Neuronal stem cell (in vitro differentiated cells): ENCODE results near the gene GALNT12. TPM values are rescaled to one million over a fixed set of nuclear protein-coding genes. Genes with fewer than 3 reads are reported as not detected.

ENCODE experiments used
- DNase-seq: peaks from one replicate; pipeline ENCODE4 v3.0.0-alpha.2; 2013; ENCODE audit warnings: low spot score
- H2AFZ ChIP-seq: one replicate; pipeline ENCODE4 v1.6.1; 2013; ENCODE audit warnings: mild to moderate bottlenecking, low read length, inconsistent platforms
- H2AK5ac ChIP-seq: 2 replicates; pipeline ENCODE4 v1.6.1; 2013; ENCODE audit warnings: low read depth, mild to moderate bottlenecking, inconsistent platforms, low read length, moderate library complexity, mixed read lengths
- H2BK120ac ChIP-seq: 2 replicates; pipeline ENCODE4 v1.6.1; 2013; ENCODE audit warnings: low read depth, mild to moderate bottlenecking, inconsistent platforms, low read length, moderate library complexity, mixed read lengths
- H2BK12ac ChIP-seq: one replicate; pipeline ENCODE4 v1.6.1; 2013; ENCODE audit warnings: low read length, inconsistent platforms
- H2BK15ac ChIP-seq: 2 replicates; pipeline ENCODE4 v1.6.1; 2013; ENCODE audit warnings: mild to moderate bottlenecking, low read length, inconsistent platforms, mixed read lengths
- H2BK5ac ChIP-seq: one replicate; pipeline ENCODE4 v1.6.1; 2013; ENCODE audit warnings: inconsistent platforms, mild to moderate bottlenecking, low read length, moderate library complexity
- H3K14ac ChIP-seq: one replicate; pipeline ENCODE4 v1.6.1; 2013; ENCODE audit warnings: low read length, inconsistent platforms
- H3K18ac ChIP-seq: 2 replicates; pipeline ENCODE4 v1.6.1; 2013; ENCODE audit warnings: low read length, inconsistent platforms
- H3K23ac ChIP-seq: 2 replicates; pipeline ENCODE4 v1.6.1; 2013; ENCODE audit warnings: low read depth, mild to moderate bottlenecking, mixed read lengths, low read length, inconsistent platforms; ENCODE audit not compliant: poor library complexity
- H3K27ac ChIP-seq: replicated peaks from 3 replicates; pipeline ENCODE4 v1.5.1; 2013; ENCODE audit warnings: low read length, inconsistent platforms
- H3K27me3 ChIP-seq, 3 experiments: 2 replicates each; pipeline ENCODE4 v1.6.1; 2013; ENCODE audit warnings: low read length in 3 of 3, mild to moderate bottlenecking in 2 of 3, inconsistent platforms in 1 of 3, low read depth in 1 of 3, mixed read lengths in 1 of 3, moderate library complexity in 1 of 3; ENCODE audit not compliant: control insufficient read depth in 3 of 3, insufficient read depth in 3 of 3
- H3K36me3 ChIP-seq, 2 donors: replicated peaks in 1 of 2; 2 replicates each; pipeline ENCODE4 v1.6.1; 2013; ENCODE audit warnings: low read length in 2 of 2; ENCODE audit not compliant: control insufficient read depth in 2 of 2, insufficient read depth in 2 of 2
- H3K4ac ChIP-seq: 2 replicates; pipeline ENCODE4 v1.6.1; 2013; ENCODE audit warnings: inconsistent platforms, mild to moderate bottlenecking, low read length, moderate library complexity
- H3K4me1 ChIP-seq, 2 donors: 1 replicate in 1 of 2; 2 replicates in 1 of 2; pipeline ENCODE4 v1.6.1; 2013; ENCODE audit warnings: low read length in 2 of 2, low read depth in 1 of 2; ENCODE audit not compliant: control insufficient read depth in 2 of 2, insufficient read depth in 1 of 2
- H3K4me2 ChIP-seq: one replicate; pipeline ENCODE4 v1.6.1; 2013; ENCODE audit warnings: mild to moderate bottlenecking, low read length, inconsistent platforms; ENCODE audit not compliant: insufficient read depth, poor library complexity, severe bottlenecking
- H3K4me3 ChIP-seq, 2 donors: 2 replicates each; pipeline ENCODE4 v1.5.1; 2013; ENCODE audit warnings: low read length in 2 of 2, mild to moderate bottlenecking in 2 of 2, inconsistent platforms in 1 of 2, moderate library complexity in 1 of 2
- H3K79me1 ChIP-seq: one replicate; pipeline ENCODE4 v1.6.1; 2013; ENCODE audit warnings: low read depth, mild to moderate bottlenecking, inconsistent platforms, low read length, moderate library complexity
- H3K9ac ChIP-seq: one replicate; pipeline ENCODE4 v1.6.1; 2013; ENCODE audit warnings: mild to moderate bottlenecking, low read depth, low read length, inconsistent platforms; ENCODE audit not compliant: poor library complexity
- H3K9me3 ChIP-seq, 2 donors: replicated peaks in 1 of 2; 2 replicates each; pipeline versions ENCODE3 to v1.6.1; 2013; ENCODE audit warnings: low read length in 2 of 2, mild to moderate bottlenecking in 2 of 2, inconsistent platforms in 1 of 2, low read depth in 1 of 2, mixed read lengths in 1 of 2, moderate library complexity in 1 of 2; ENCODE audit not compliant: control insufficient read depth in 2 of 2, insufficient read depth in 1 of 2
- H4K8ac ChIP-seq: one replicate; pipeline ENCODE4 v1.6.1; 2013; ENCODE audit warnings: low read depth, mild to moderate bottlenecking, inconsistent platforms, low read length, moderate library complexity
- H4K91ac ChIP-seq: one replicate; pipeline ENCODE4 v1.6.1; 2013; ENCODE audit warnings: low read length, low read depth, mild to moderate bottlenecking, inconsistent platforms; ENCODE audit not compliant: poor library complexity
- WGBS, 2 donors: extraction: QIAGEN DNeasy Blood & Tissue Kit; methylation state at CpG; one replicate each; pipeline ENCODE4 v1.1.7; 2013; ENCODE audit warnings: missing lambda C conversion rate in 2 of 2, mixed read lengths in 1 of 2; ENCODE audit not compliant: insufficient read length in 2 of 2, insufficient replicate concordance in 1 of 2; ENCODE audit errors: extremely low coverage in 2 of 2; 5-methylcytosine and 5-hydroxymethylcytosine counted together
- polyA plus RNA-seq, 2 experiments: library from polyadenylated mRNA; stranded (reverse); fragments of 200-250 nt; gene quantifications; one replicate each; pipeline ENCODE4 v1.2.3, GENCODE V29; 2013

GALNT12 gene, protein sequence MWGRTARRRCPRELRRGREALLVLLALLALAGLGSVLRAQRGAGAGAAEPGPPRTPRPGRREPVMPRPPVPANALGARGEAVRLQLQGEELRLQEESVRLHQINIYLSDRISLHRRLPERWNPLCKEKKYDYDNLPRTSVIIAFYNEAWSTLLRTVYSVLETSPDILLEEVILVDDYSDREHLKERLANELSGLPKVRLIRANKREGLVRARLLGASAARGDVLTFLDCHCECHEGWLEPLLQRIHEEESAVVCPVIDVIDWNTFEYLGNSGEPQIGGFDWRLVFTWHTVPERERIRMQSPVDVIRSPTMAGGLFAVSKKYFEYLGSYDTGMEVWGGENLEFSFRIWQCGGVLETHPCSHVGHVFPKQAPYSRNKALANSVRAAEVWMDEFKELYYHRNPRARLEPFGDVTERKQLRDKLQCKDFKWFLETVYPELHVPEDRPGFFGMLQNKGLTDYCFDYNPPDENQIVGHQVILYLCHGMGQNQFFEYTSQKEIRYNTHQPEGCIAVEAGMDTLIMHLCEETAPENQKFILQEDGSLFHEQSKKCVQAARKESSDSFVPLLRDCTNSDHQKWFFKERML
- polyA plus RNA-seq (2013, experiment 1 of 2), result 18.8 TPM
- 18.5 TPM for polyA plus RNA-seq (2013, experiment 2 of 2)

DNA sequence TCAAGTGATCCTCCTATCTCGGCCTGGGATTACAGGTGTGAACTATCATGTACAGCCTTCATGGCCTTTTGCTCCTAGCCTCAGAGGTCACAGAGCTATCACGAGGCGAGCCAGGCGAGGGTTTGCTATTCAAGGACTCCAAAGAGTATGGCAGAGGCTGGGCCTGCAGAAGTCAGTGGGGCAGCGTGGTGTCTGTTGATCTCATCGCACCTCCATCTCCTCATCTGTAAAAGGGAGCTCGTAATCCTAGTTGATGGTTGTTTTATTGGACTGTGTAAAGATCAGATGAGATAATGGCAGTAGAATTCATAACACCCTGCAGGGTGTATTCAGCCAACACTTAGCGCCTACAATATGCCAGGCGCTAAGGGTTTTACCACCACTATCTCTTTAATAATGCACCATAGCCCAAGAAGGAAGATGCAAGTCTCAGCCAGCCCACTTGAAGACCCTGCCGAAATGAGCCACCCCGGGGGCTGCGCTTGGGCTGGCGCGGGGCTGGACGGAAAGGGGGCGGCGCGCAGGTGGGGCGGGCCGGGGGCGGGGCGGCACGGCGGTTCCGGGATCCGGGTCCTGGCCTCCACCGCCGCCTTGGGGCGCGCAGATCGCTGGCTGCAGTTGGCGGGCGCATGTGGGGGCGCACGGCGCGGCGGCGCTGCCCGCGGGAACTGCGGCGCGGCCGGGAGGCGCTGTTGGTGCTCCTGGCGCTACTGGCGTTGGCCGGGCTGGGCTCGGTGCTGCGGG lies at the start of gene GALNT12:
TSS of gene GALNT12 (plus strand) at position 601 of the 744 bp plus-strand sequence. CDS start at position 630, 29 bp downstream.
- Histone ChIP-seq H3K4me1 (peaks cover 16 to 21% of the 10 kb centered on the region in 2 donors), H3K36me3 (no peaks in the 10 kb centered on the region), H4K91ac (no peak within 1 kb of the TSS), H3K9me3 (no peaks in the 10 kb centered on the region), H2BK120ac (no peak within 1 kb of the TSS), H3K27me3 (peaks cover 0 to 66% (median 0%) of the 10 kb centered on the region in 3 experiments), H3K4me3 (peak within 1 kb of the TSS; percentile 54 to 89), H3K27ac (no peak within 1 kb of the TSS), H2AFZ (peak within 1 kb of the TSS; percentile 93), H4K8ac (peak within 1 kb of the TSS; percentile 66), H2AK5ac (peak within 1 kb of the TSS; percentile 30), H2BK5ac (no peak within 1 kb of the TSS), H3K23ac (peak within 1 kb of the TSS; percentile 62), H3K4ac (no peak within 1 kb of the TSS), H3K79me1 (no peaks in the 10 kb centered on the region), H3K4me2 (peak within 1 kb of the TSS; percentile 95), H3K9ac (peak within 1 kb of the TSS; percentile 90), H2BK12ac (no peak within 1 kb of the TSS), H3K14ac (peak within 1 kb of the TSS; percentile 42), H2BK15ac (no peak within 1 kb of the TSS), H3K18ac (peak within 1 kb of the TSS; percentile 95)
- no CpG with 5 or more reads among the region's 51 CpGs for WGBS, 2 donors
- DNase-seq, result no peak

DNA sequence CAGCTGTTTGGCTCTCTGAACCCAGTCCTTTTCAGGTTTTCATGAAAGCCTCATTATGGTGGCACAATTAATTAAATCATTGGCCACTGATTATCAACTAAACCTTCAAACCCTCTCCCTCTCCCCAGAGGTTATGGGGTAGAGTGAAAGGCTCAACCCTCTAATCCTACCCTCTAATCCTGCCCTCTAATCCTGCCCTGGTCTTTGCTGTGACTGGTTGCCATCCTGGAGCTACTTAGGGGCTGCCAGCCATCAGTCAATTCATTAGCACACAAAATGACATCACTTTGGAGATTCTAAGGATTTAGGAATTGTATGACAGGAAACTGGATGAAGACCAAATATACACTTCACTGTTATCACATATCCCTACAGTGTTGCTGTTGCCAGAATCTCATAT lies 47.2 kb upstream of the GALNT12 start:
- Histone ChIP-seq H3K14ac (no peak overlapping the region), H3K27me3 (no peaks in the 10 kb centered on the region), H4K8ac (no peak overlapping the region), H3K9ac (no peak overlapping the region), H4K91ac (no peak overlapping the region), H3K23ac (no peak overlapping the region), H3K4me1 (no peaks in the 10 kb centered on the region), H3K4me3 (no peak overlapping the region), H3K79me1 (no peaks in the 10 kb centered on the region), H3K9me3 (peaks cover 3 to 27% of the 10 kb centered on the region in 2 donors), H2BK15ac (no peak overlapping the region), H3K4ac (no peak overlapping the region), H2BK12ac (no peak overlapping the region), H2AK5ac (no peak overlapping the region), H2BK5ac (no peak overlapping the region), H2BK120ac (no peak overlapping the region), H3K4me2 (no peak overlapping the region), H3K27ac (no peak overlapping the region), H3K36me3 (peaks cover 15 to 72% of the 10 kb centered on the region in 2 donors), H3K18ac (no peak overlapping the region), H2AFZ (no peak overlapping the region)
- DNase-seq, result no peak

DNA sequence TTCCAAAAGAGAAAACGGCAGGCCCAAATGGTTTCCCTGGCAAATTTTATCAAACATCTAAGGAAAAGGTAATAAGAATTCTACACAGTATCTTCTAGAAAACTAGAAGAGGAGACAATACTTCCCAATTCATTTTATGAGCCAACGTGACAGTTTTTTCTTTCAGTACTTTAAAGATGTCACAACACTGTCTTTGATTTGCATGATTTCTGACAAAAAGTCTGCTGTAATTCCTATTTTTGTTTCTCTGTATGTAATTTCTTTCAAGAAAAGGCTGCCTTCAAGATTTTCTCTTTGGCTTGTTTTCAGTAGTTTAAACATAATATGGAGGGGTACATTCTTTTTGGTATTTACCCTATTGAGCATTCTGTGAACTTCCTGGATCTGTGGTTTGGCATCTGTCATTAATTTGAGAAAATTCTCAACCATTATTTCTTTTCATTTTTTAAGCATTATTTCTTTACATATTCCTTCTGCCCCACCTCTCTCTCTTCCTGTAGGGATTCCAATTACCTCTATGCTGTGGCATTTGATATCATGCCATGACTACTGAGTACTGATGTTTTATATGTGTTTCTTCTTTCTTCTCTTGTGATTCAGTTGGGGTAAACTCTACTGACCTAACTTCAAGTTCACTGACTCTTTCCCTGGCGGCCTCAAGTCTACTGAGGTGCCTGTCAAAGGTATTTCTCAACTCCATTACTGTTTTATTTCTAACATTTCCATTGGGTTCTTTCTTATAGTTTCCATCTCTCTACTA lies 43.3 kb upstream of the GALNT12 start:
- no peak overlapping the region for H3K14ac ChIP-seq
- H3K9me3 ChIP-seq, result peaks cover 3 to 13% of the 10 kb centered on the region in 2 donors
- H3K23ac ChIP-seq, result no peak overlapping the region
- H2BK120ac ChIP-seq, result no peak overlapping the region
- no peak overlapping the region for H3K18ac ChIP-seq
- H3K4me3 ChIP-seq, result no peak overlapping the region
- no peak overlapping the region for H2AK5ac ChIP-seq
- H3K27ac ChIP-seq, result no peak overlapping the region
- H3K4ac ChIP-seq, result no peak overlapping the region
- no peak overlapping the region for H2BK15ac ChIP-seq
- H4K91ac ChIP-seq, result no peak overlapping the region
- H3K4me2 ChIP-seq, result no peak overlapping the region
- no peak overlapping the region for H2BK5ac ChIP-seq
- no peak overlapping the region for H2AFZ ChIP-seq
- DNase-seq, result no peak
- no peaks in the 10 kb centered on the region for H3K27me3 ChIP-seq
- no peaks in the 10 kb centered on the region for H3K79me1 ChIP-seq
- H4K8ac ChIP-seq, result no peak overlapping the region
- no peak overlapping the region for H3K9ac ChIP-seq
- no peaks in the 10 kb centered on the region for H3K4me1 ChIP-seq
- no peak overlapping the region for H2BK12ac ChIP-seq
- WGBS, 2 donors, result no CpG with 5 or more reads among the region's 3 CpGs
- H3K36me3 ChIP-seq, result peaks cover 30 to 68% of the 10 kb centered on the region in 2 donors
